Measurements from ENCODE around the gene BRMS1L. TPM values are rescaled to one million over a fixed set of nuclear protein-coding genes. Genes with fewer than 3 reads are reported as not detected.
"Not testable (repeated sequence)": the region's sequence is repeated elsewhere in the genome, so short reads cannot be mapped to it uniquely, and the experiment has no call there.

The BRMS1L gene
- total RNA-seq, 1 experiment from 2014 or later = 10.5 TPM

DNA sequence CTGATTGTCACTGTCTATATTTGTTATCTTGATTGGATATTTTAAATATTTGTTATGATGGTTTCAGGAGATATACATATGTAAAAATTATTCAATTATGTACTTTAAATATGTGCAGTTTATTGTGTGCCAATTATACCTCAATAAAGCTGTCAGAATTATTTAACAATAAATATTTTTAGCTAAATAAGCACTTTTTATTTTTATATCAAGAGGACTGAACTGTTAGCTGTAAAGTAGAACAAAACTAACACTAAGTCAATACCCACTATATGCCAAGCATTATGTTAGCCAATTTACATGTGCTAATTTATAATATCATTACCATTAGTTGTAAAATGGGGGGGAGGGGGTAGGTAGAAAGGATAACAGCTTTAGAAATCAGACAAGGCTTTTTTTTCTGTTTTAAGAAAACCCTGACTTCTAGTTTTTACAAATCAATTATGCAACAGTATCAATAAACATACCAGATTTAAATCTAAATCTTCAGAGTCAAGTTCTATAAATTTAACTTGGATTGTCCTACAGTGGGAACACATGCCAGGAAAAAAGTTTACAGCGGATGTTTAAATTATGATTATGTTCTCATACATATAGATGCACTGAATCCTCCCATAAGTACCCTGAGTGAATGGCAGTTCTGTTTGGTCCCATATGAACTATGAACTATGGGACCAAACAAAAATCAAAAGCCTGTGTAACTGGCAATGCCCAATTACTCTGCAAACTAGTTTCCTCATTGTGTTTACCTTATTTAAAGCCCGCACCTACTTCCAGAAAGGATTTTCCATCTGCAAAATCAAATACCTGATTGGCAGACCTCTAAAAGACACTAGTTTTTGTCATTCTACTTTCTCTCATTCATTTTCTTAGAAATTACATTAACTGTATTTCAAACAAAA, 19.9 kb upstream of the BRMS1L start:
- H3K9me3 Mint-ChIP-seq (ENCODE audit: low read depth, unreplicated experiment) = no peaks in the 10 kb centered on the region
- no peaks in the 10 kb centered on the region for H3K27me3 Mint-ChIP-seq (ENCODE audit: unreplicated experiment)
- no peak overlapping the region for H3K27ac Mint-ChIP-seq (ENCODE audit: unreplicated experiment)
- no peak overlapping the region for H3K4me3 Mint-ChIP-seq (ENCODE audit: low read depth, unreplicated experiment)
- DNase-seq = no peak
- TF ChIP-seq, protein P1, sequence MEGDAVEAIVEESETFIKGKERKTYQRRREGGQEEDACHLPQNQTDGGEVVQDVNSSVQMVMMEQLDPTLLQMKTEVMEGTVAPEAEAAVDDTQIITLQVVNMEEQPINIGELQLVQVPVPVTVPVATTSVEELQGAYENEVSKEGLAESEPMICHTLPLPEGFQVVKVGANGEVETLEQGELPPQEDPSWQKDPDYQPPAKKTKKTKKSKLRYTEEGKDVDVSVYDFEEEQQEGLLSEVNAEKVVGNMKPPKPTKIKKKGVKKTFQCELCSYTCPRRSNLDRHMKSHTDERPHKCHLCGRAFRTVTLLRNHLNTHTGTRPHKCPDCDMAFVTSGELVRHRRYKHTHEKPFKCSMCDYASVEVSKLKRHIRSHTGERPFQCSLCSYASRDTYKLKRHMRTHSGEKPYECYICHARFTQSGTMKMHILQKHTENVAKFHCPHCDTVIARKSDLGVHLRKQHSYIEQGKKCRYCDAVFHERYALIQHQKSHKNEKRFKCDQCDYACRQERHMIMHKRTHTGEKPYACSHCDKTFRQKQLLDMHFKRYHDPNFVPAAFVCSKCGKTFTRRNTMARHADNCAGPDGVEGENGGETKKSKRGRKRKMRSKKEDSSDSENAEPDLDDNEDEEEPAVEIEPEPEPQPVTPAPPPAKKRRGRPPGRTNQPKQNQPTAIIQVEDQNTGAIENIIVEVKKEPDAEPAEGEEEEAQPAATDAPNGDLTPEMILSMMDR (IDR thresholded peaks at IDR 0.05; ENCODE audit: unreplicated experiment) = no peak
- intact Hi-C loops (cut with micrococcal nuclease; ENCODE audit: unreplicated experiment) = no loop called here
- H3K36me3 Mint-ChIP-seq (ENCODE audit: insufficient read depth, unreplicated experiment) = peaks cover 23% of the 10 kb centered on the region
- CTCF ChIA-PET = interaction anchor here (0.7 kb wide), 1 partner anchor 673 kb away, joined by 5 read pairs; no protein-coding TSS in a partner anchor
- H3K4me1 Mint-ChIP-seq (ENCODE audit: low read depth, unreplicated experiment) = peaks cover 9% of the 10 kb centered on the region
- BruUV-seq (replicated peaks) = no TSS peak

DNA sequence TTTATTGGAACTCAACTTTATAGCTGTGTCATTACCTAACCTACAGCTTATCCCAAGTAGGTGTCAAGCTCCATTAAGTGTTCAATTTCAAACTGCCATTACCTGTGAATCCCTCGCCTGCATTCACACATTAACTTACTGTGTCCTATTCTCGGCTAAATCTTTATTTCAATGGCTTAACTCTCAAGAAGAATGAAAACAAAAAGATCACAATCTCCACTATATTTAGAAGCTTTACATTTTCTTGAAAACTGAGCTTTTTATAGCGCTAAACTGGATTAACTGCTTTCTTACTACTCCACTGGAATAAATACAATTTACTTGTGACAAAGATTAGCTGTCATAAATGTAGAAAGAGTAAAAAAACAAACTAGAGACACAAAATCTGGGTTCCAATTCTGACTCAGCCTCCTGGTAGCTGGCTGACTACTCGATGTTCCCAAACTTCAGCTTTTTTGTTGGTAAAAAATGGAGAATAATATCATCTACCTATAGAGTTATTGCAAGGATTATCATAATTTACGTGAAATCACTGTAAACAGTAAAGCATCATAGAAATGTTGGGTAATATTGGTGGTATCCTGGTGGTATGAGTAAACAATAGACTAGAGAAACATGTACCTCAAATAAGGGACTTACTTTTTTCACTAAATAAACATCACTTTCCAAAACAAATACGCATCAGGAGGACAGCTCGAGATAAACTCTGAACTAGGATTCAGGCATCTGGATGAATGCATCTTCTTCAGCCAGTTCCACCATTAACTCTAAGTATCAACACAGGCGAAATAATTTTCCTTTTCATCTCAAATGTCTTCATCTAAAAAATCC, 18.8 kb upstream of the BRMS1L start:
- Mint-ChIP-seq H3K27ac (ENCODE audit: unreplicated experiment) (peak overlapping the region; percentile 91), H3K4me1 (ENCODE audit: low read depth, unreplicated experiment) (peaks cover 9% of the 10 kb centered on the region), H3K9me3 (ENCODE audit: low read depth, unreplicated experiment) (no peaks in the 10 kb centered on the region), H3K27me3 (ENCODE audit: unreplicated experiment) (no peaks in the 10 kb centered on the region), H3K36me3 (ENCODE audit: insufficient read depth, unreplicated experiment) (peaks cover 23% of the 10 kb centered on the region), H3K4me3 (ENCODE audit: low read depth, unreplicated experiment) (peak overlapping the region; percentile 86)
- TF ChIP-seq, protein P1 (IDR thresholded peaks at IDR 0.05; ENCODE audit: unreplicated experiment) = no peak
- BruUV-seq (replicated peaks) = TSS peak; percentile 52
- no peak for DNase-seq
- intact Hi-C loops (cut with micrococcal nuclease; ENCODE audit: unreplicated experiment) = no loop called here
- CTCF ChIA-PET = no interaction called here

DNA sequence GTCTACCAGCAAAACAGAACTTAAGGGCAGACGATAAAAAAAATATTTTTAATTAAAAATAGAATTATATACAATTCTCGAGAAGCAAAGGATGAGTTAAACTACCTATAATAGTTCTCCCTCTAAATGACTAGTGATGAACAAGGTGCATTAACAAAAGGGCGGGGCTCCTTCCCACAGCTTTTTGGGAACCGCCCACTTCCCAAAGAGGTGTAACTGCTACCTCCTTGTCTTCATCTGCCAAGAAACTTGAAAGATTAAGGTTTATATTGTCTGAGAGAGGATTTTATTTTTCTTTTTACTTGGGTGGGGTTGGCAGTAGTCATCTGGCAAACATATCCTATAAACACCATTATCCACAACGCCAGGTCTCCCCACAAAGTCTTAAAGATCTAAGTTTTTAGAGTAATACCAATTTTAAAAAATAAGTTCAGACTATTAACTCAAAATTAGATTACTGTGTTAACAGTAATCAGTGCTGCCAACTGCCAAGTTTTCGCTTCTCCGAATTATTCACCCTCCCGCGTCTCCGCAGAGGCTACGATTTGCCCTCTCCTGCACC, 18.0 kb upstream of the BRMS1L start:
- Mint-ChIP-seq H3K4me3 (ENCODE audit: low read depth, unreplicated experiment) (peak overlapping the region; percentile 86), H3K36me3 (ENCODE audit: insufficient read depth, unreplicated experiment) (peaks cover 23% of the 10 kb centered on the region), H3K27ac (ENCODE audit: unreplicated experiment) (peak overlapping the region; percentile 91), H3K9me3 (ENCODE audit: low read depth, unreplicated experiment) (no peaks in the 10 kb centered on the region), H3K4me1 (ENCODE audit: low read depth, unreplicated experiment) (peaks cover 9% of the 10 kb centered on the region), H3K27me3 (ENCODE audit: unreplicated experiment) (no peaks in the 10 kb centered on the region)
- TF ChIP-seq, protein P1 (IDR thresholded peaks at IDR 0.05; ENCODE audit: unreplicated experiment) = no peak
- DNase-seq = peak; percentile 36
- intact Hi-C loops (cut with micrococcal nuclease; ENCODE audit: unreplicated experiment) = no loop called here
- BruUV-seq (replicated peaks) = no TSS peak
- CTCF ChIA-PET = no interaction called here

DNA sequence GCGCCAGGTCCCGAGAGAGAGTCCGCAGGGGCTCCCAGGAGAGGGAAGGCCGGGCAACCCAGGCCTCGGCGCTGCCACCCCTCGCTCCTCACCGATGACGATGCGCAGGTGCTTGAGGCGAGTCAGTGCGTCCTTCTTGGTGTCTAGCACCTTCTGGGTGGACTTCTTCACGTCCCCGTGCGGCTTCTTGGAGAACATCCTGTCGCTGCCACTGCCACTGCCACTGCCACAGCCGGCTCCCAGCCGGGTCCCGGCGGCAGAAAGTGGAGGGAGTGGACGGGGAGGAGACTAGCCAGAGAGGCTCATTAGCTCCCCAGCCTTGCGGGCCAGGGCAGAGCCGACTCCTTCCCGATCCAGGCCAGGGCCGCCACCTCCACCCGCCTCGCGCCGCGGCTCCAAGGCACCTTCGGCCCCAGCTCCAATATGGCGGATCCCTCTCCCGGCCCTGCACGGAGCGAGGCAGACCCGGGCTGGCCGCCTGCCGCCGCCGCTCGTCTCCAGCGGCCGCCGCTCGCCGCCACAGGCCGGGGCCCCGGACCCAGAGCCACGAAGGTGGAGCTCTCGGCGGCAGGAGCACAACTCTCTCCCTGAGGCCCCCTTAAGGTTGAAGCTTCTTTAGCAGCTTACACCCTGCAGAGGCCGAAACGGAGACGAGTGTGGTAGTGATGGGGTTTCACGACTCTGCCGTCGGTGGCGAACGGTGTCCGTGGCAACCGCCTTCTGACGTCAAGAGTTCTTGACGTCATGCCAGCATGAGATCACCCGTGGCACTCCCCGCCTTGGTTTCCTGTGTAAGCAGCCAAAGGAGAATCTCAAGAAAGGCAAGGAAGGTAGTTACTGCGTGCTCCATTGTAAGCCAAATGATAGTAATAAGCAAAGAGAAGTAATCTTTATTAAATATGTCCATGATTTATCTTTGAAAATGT, 17.2 kb upstream of the BRMS1L start, which contains the start of gene RALGAPA1:
Gene RALGAPA1 (minus strand): TSS at position 658 of the 926 bp plus-strand sequence. CDS start 460 bp downstream, at position 198.
- peak within 1 kb of the TSS; percentile 91 for H3K27ac Mint-ChIP-seq (ENCODE audit: unreplicated experiment)
- BruUV-seq (replicated peaks); H3K27me3 Mint-ChIP-seq (ENCODE audit: unreplicated experiment); H3K4me1 Mint-ChIP-seq (ENCODE audit: low read depth, unreplicated experiment); H3K9me3 Mint-ChIP-seq (ENCODE audit: low read depth, unreplicated experiment): not testable (repeated sequence)
- CTCF ChIA-PET = interaction anchor here (0.6 to 0.7 kb wide), 3 partner anchors 9 to 1076 kb away, joined by 3 to 5 read pairs (median 3); no protein-coding TSS in a partner anchor
- H3K36me3 Mint-ChIP-seq (ENCODE audit: insufficient read depth, unreplicated experiment) = peaks cover 23% of the 10 kb centered on the region
- DNase-seq = peak; percentile 93
- intact Hi-C loops (cut with micrococcal nuclease; ENCODE audit: unreplicated experiment) = loop anchor here (1.0 kb wide), 1 partner anchor 17 kb away; the partner anchor contains the start of gene BRMS1L
- peak within 1 kb of the TSS; percentile 86 for H3K4me3 Mint-ChIP-seq (ENCODE audit: low read depth, unreplicated experiment)

All from Calu3 (cell line).